Left forelimb (tissue), 1 donor: Measurements from ENCODE around the gene SGCD.

Source experiments
- DNase-seq: peaks from one replicate; pipeline ENCODE4 v3.0.0-alpha.2; 2018; ENCODE audit warnings: low spot score

The SGCD gene

GRCh38 chr5:156361436-156362109 is 34.6 kb downstream of the SGCD start:
- no peak for DNase-seq

GRCh38 chr5:156363861-156364260 is 36.9 kb downstream of the SGCD start:
- DNase-seq: no peak

GRCh38 chr5:156366521-156366920 is 39.6 kb downstream of the SGCD start:
- DNase-seq: no peak

GRCh38 chr5:156367597-156367996 is 40.6 kb downstream of the SGCD start:
- no peak for DNase-seq

GRCh38 chr5:156375895-156376495 is 49.0 kb downstream of the SGCD start:
- DNase-seq: no peak

GRCh38 chr5:156376751-156377150 is 49.8 kb downstream of the SGCD start:
- DNase-seq: no peak

- no peak for DNase-seq
Observed at GRCh38 chr5:156378159-156378558, 51.2 kb downstream of the SGCD start.

GRCh38 chr5:156379206-156379605 is 52.2 kb downstream of the SGCD start:
- DNase-seq: no peak

GRCh38 chr5:156380848-156381247 is 53.9 kb downstream of the SGCD start:
- no peak for DNase-seq

- no peak for DNase-seq
Observed at GRCh38 chr5:156383510-156384265, 56.7 kb downstream of the SGCD start.

- DNase-seq: no peak
Observed at GRCh38 chr5:156385416-156385815, 58.5 kb downstream of the SGCD start.

- DNase-seq: no peak
Observed at GRCh38 chr5:156386976-156387375, 60.0 kb downstream of the SGCD start.

GRCh38 chr5:156387391-156387790 is 60.4 kb downstream of the SGCD start:
- no peak for DNase-seq

- no peak for DNase-seq
Observed at GRCh38 chr5:156388233-156388632, 61.3 kb downstream of the SGCD start.

GRCh38 chr5:156391139-156391538 is 64.2 kb downstream of the SGCD start:
- no peak for DNase-seq

- DNase-seq: no peak
Observed at GRCh38 chr5:156393980-156394379, 67.0 kb downstream of the SGCD start.

GRCh38 chr5:156394642-156395305 is 67.8 kb downstream of the SGCD start:
- no peak for DNase-seq

- no peak for DNase-seq
Observed at GRCh38 chr5:156395306-156395675, 68.3 kb downstream of the SGCD start.

GRCh38 chr5:156396063-156396829 is 69.3 kb downstream of the SGCD start:
- no peak for DNase-seq

GRCh38 chr5:156396830-156397081 is 69.8 kb downstream of the SGCD start:
- DNase-seq: no peak

- DNase-seq: no peak
Observed at GRCh38 chr5:156399323-156399722, 72.4 kb downstream of the SGCD start.

GRCh38 chr5:156400231-156400986 is 73.4 kb downstream of the SGCD start:
- no peak for DNase-seq
